ENCODE data around the gene BCAP29. TPM values are rescaled to one million over a fixed set of nuclear protein-coding genes. Genes with fewer than 3 reads are reported as not detected.
"Not testable (repeated sequence)": the region's sequence is repeated elsewhere in the genome, so short reads cannot be mapped to it uniquely, and the experiment has no call there.

The BCAP29 gene
- polyA plus RNA-seq, 4 donors, result 45.9 to 87.7 (median 63.3) TPM

DNA sequence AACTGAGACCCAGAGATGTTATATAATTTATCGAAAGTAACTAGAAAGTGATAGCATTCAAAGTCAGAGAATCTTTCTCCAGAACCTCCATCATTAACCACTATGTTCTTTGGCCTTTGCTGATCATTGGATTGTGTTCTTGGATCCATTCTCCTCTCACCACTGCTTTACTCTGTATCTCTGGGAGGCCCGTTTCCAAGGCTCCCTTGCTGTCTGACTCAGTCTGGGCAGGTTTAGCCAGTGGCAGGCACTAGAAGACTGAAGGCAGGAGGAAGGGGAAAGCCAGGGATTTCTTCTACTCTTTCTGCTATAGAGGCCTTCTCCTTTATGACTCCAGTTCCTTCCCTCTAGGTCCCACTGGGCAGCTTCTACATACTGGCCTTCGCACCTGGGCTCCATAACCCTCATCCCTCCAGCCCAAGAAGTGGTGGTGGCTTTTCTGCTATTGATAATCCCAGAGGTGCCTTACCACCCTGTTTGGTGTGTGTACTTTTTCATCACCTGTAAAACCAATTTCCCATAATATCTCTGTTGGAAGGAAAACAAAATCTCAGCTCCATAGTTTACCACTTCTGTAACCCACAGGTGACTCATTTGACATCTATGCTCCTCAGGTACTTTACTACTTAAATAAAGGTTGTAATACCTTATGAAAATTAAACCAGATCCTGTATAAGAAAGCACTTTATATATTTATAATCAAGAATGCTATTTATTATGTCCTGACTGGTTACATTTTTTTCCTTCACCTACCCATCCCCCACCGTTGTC is 36.0 kb downstream of the BCAP29 start:
- DNase-seq (ENCODE audit: low read depth in 4 of 4, low spot score in 3 of 4), result no peak

DNA sequence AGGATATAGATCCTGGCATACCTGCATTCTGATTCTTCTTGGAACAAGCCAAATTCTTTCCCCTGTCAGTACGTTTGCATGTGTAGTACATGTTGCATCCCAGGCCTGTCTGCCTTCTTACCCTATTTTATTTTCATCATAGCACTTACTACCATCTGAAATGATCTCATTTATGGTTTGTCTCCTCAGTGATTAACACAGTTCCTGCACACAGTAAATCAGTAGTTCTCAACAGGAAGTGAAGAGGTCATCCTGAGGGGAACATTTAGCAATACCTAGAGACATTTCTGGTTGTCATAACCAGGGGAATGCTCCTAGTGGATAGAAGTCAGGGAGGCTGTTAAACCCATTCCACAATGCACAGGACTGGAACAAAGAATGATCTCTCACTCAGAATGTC is 42.4 kb downstream of the BCAP29 start:
- DNase-seq (ENCODE audit: low read depth in 4 of 4, low spot score in 3 of 4), result no peak

DNA sequence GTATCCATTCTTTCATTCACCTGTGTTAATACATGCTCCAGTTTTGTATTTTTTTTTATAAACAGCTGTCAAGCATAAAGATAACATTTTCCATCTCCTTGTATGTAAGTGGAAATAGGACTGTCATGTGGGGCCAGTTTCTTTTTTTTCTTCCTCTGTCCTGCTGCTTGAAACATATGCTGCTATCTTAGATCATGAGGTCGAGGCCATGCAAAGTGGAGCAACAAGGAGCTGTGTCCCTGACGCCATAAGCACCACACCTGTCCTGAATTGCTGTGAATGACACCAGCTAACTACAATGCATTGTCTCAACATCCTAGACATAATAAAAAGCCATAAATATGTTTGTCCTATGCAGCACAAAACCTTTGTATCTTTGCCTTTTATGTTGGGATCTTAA is 42.8 kb downstream of the BCAP29 start:
- DNase-seq (ENCODE audit: low read depth in 4 of 4, low spot score in 3 of 4), result no peak

DNA sequence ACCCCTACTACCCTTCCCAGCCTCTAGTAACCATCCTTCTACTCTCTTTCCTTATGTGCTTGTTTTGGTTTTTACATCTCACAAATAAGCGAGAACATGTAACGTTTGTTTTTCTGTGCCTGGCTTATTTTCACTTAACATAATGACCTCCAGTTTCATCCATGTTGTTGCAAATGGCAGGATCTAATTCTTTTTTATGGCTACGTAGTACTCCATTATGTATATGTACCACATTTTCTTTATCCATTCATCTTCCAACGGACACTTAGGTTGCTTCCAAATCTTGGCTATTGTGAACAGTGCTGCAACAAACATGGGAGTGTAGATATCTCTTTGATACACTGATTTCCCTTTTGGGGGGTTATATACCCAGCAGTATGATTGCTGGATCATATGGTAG is 47.0 kb downstream of the BCAP29 start:
- no peak for DNase-seq (ENCODE audit: low read depth in 4 of 4, low spot score in 3 of 4)

DNA sequence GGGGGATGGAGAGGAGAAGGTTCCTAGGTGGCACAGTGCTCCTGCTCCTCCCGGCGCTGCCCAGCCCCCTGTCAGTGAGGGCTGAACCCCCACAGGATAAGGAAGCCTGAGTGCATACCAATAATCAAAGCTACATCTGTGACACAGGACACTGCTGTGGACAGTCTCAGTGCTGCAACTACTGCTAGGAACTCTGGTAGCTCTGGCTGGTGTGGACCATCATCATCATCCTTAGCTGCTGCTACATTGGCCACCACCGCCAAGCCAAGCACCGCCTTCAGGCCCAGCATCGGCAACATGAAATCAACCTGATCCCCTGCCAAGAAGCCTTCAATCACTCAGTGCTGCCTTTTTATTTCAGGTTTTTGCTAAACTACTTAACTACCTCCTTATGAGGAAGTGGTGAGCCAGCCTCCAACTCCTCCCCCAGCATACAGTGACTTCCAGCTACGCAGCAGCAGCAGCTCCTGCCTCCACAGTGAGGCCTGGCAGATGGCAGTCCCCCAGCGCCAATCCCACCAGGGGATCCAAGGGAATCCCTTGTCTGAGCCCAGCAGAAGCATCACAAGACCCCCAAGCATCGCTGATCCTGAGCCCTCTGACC is 48.5 kb downstream of the BCAP29 start:
- no peak for DNase-seq (ENCODE audit: low read depth in 4 of 4, low spot score in 3 of 4)

DNA sequence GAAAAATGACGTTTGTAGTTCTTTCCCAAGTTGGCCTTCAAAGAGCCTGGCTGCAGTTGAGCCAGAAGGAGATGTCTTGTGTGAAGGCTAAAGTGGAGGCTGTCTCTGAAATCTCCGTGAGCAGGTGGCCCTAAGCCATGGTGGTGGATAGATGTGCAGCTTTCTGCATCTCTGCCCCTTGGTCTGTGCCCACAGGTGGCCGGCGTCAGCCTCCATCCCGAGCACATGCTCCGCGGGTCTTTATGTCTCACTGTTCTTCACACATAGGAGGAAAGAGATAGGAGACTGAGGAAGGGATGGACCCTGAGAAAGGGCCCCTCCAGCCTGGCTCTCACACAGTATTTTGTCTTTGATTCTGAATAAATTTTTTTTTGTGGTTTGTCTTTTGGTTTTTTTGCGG is 50.3 kb downstream of the BCAP29 start:
- DNase-seq (ENCODE audit: low read depth in 4 of 4, low spot score in 3 of 4), result no peak

DNA sequence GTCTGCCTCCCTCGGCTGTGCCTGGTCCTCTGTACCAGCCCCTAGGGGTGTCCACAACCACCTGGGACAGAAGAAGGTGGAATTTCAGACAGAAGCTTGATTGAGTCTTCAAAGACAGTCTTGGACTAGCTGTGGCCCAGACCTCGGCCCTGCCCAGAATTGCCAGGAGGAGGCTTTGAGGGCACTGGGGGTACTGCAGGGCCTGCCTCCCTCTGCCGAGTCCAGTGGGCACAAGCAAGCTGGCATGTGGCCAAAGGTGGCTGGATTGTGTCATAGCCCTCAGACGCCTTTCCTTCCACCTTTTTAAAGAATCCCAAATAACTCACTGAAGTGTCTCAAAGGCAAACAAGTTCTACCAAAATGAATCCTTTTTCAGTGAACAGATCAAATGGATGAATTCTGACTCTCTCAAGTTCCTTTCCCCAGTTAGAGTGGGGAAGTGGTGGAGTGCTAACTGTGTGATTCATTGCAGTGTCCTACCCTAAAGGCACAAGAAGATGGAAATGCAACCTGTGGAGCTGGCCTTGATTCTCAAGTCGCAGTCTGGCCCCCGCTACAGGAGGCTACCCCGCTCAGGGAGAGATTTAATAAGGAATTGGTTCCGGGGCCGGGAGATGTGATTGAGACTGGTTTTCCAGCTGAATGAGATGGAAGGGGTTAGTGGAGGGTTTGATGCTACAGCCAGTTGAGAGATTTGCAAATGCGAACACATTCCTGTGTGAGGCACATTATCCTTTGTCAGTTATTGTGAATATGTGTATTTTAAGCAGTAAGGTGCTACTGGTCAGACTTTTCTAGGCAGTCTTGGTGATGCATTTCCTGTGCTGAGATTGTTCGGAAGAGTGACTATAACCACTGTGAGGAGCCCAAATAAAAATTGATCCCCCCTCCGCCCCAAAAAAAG is 51.8 kb downstream of the BCAP29 start:
- DNase-seq (ENCODE audit: low read depth in 4 of 4, low spot score in 3 of 4), result no peak

DNA sequence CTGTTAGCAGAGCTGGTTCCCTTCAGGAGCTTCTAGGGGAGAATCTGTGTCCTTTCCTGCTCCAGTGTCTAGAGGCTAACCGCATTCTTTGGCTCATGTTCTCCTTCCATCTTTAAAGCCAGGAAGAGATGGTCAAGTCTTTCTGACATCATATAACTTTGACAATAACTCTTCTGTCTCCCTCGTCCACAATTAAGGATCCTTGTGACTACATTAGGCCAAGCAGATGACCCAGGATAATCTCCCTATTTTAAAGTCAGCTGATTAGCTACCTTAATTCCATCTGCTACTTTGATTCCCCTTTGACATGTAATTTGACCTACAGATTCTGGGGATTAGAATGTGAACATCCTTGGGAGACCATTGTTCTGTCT is 52.4 kb downstream of the BCAP29 start:
- DNase-seq (ENCODE audit: low read depth in 4 of 4, low spot score in 3 of 4), result no peak

DNA sequence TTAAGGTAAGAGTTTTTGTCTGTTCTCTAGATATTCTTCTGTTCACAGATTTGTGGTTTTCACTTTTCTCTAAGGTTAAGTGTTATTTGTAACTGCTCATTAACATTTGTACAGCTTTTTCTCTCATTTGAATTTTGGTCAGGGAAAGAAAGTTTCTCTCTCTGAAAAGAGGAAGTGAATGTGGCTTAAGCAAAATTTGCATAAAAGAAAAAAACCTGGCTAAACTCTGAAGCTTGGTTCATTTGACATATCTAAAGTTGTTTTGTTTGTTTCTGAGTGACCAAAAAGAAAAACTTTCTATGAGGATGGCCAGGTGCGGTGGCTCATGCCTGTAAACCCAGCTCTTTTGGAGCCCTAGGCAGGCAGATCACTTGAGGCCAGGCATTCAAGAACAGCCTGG is 58.5 kb downstream of the BCAP29 start:
- DNase-seq (ENCODE audit: low read depth in 4 of 4, low spot score in 3 of 4), result no peak

DNA sequence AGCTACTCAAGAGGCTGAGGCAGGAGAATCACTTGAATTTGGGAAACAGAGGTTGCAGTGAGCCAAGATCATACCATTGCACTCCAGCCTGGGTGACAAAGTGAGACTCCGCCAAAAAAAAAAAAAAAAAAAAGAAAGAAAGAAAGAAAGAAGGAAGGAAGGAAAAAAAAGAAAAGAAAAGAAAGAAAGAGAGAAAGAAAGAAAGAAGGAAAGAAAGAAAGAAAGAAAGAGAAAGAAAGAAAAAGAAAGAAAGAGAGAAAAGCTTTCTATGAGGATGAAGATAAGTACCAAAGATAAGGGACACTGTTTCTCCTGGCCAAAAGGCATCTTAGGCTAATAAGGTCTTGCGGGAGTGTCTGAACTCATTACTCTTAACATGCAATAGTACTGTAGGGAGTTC is 59.0 kb downstream of the BCAP29 start:
- not testable (repeated sequence) for DNase-seq (ENCODE audit: low read depth in 4 of 4, low spot score in 3 of 4)

DNA sequence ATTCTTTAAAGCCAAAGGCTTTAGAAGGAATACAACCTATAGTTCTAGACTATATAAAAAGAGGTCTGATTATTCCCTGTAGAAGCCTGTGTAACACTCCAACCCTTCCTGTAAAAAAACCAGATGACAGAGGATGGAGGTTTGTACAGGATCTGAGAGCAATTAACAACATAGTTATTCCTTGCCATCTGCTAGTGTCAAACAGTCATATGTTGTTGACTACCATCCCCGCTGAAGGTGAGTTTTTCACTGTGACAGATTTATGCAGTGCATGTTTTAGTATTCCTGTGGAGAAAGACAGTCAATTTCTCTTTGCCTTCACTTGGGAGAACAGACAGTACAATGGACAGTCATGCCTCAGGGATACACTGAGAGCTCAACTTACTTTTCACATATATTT is 61.6 kb downstream of the BCAP29 start:
- no peak for DNase-seq (ENCODE audit: low read depth in 4 of 4, low spot score in 3 of 4)

DNA sequence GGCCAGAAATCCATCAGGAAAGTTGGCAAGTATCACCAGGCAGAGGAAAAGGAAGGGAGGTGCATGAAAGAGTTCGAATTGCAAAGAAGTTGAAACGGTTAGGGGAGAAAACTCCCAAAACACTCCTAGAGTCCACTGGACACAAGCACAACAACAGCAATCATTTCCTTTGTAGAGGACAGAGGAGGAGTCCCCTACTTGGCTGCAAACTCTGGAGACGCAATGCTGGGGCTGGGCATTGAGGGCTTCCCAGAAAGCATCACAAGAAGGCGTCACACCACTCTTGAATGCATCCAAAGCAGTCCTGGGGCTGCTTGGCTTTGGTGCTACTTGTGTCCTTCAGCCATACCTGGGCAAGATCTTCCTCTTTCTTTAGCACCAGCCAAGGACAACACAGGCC is 62.5 kb downstream of the BCAP29 start:
- DNase-seq (ENCODE audit: low read depth in 4 of 4, low spot score in 3 of 4), result no peak

DNA sequence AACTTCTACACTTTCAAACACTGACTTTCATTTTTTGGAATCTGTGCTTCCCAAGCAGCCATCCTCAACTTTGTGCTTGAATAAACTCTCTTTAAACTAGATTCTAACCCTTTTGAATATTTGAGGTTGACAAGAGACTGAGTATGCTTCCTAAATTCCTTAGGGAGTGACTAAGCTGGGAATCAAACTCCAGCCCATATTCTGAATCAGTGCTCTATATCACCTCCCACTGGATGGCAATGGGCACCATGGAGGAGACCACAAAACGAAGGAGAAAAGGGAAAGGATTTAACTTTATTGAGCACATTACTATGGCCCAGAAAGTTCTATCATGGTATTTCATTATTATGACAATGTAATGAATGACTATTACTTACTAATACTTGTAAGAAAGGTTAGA is 63.4 kb downstream of the BCAP29 start:
- DNase-seq (ENCODE audit: low read depth in 4 of 4, low spot score in 3 of 4), result no peak

DNA sequence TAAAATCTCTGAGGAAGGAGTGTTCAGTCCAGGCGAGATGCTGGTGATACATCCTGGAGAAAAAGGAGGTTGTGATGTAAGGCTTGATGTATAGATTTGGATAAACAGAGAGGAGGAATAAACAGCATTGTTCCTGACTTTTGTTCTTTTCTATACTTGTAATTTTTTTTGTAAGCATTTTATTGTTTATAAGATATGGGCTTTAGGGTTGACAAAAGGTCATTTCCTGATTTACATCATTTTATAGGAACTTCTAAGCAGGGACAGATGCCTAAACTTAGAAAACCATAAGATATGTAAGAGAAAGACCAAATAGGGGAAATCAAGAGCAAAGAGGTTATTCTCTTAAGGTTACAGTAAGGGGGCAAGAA is 63.9 kb downstream of the BCAP29 start:
- no peak for DNase-seq (ENCODE audit: low read depth in 4 of 4, low spot score in 3 of 4)

DNA sequence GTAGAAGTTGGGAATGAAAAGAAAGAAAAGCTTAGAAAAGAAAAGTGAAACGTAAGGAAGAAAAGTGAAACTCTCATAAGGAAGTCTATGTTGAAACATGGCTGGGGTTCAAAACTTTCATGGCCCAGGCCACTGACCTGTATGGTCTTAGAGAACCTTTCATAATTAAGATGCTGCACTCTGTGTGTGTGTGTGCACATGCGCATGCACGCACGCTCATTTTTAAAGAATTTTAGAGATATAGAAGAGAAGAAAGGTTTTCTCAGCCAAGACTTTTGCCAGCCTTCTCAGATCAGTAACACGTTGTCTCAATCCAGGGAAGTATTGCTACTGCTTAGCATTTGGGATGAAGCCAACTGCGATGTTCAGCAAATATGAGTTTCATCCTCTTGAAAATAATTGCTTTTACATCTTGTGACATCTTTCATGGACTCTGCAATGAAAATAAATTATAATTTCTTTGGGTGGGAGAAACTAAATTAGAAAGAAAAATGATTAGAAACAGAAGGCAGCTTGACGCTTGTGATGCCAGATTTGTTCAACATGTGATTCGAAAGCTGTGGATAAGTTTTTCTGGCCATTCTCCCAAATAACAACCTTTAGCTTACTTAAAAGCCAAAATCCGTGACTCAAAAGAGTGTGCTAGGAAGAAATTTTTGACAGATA is 64.4 kb downstream of the BCAP29 start:
- DNase-seq (ENCODE audit: low read depth in 4 of 4, low spot score in 3 of 4), result no peak

DNA sequence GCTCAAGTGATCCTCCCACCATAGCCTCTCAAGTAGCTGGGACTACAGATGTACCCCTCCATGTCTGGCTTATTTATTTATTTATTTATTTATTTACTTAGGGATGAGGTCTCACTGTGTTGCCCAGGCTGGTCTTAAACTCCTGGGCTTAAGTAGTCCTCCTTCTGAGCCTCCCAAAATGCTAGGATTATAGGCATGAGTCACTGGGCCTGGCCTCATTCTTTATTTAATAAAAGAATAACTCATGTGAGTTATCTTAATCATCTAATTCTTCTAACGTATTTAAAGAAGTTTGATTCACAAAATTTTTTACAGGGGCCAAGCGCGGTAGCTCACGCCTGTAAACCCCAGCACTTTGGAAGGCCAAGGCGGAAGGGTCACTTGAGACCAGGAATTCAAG is 72.6 kb downstream of the BCAP29 start:
- DNase-seq (ENCODE audit: low read depth in 4 of 4, low spot score in 3 of 4), result no peak

DNA sequence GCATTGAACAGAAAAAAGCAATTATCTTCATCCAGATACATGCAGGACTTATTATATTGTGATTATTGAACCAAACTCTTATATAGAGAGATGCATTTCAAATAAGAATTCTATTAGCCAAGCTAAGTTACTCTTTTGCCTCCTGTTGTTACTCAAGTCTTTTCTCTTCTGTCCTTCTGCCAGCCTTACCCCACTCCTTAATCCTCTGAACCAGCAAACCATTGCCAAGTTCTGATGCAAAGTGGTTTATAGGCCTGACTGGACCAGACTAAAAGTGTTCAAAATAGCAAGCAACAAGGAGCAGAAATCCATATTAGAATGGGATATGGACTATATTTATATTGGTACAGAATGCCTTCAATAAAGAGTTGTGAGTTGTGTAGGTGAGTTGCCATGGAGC is 78.4 kb downstream of the BCAP29 start:
- DNase-seq (ENCODE audit: low read depth in 4 of 4, low spot score in 3 of 4), result no peak

DNA sequence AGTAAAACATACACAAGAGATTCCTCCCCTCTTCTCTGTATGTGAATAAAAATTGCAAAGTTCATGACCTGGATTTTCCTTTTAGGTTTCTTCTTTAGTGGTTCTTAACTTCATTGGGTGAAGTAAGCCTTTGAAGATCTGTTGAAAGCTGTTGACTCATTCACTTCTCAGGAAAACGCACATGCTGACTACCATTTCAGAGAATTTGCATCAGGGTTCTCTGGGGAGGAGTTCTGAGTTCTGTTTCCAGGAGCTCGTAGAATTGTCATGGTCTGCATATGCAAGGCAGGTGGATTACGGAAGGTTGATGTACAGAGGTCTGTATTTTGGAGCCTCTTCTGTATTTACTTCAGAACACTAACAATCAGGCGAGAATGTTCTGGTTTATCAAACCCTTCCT is 79.6 kb downstream of the BCAP29 start:
- no peak for DNase-seq (ENCODE audit: low read depth in 4 of 4, low spot score in 3 of 4)

DNA sequence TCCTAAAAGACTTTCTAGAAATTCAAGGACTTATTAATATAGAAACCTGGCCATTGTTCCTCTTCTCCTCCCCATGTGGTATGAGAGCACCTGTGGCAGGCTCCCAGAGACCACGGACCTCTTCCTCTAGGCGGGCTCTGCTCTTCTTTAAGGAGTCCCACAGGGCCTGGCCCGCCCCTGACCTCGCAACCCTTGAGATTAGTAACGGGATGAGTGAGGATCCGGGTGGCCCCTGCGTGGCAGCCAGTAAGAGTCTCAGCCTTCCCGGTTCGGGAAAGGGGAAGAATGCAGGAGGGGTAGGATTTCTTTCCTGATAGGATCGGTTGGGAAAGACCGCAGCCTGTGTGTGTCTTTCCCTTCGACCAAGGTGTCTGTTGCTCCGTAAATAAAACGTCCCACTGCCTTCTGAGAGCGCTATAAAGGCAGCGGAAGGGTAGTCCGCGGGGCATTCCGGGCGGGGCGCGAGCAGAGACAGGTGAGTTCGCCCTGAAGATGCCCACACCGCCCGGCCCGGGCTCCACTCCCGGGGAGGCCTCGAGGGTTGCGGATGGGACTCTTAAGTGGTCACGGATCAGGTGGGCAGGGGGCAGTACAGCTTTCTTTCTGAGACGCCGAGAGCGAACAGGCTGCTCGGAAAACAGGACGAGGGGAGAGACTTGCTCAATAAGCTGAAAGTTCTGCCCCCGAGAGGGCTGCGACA is 80.5 kb downstream of the BCAP29 start, which contains the start of gene SLC26A4:
Gene SLC26A4, plus strand, starts transcription at position 448 of the 700 bp plus-strand sequence. CDS start 814 bp downstream, outside the sequence.
- no peak for DNase-seq (ENCODE audit: low read depth in 4 of 4, low spot score in 3 of 4)

DNA sequence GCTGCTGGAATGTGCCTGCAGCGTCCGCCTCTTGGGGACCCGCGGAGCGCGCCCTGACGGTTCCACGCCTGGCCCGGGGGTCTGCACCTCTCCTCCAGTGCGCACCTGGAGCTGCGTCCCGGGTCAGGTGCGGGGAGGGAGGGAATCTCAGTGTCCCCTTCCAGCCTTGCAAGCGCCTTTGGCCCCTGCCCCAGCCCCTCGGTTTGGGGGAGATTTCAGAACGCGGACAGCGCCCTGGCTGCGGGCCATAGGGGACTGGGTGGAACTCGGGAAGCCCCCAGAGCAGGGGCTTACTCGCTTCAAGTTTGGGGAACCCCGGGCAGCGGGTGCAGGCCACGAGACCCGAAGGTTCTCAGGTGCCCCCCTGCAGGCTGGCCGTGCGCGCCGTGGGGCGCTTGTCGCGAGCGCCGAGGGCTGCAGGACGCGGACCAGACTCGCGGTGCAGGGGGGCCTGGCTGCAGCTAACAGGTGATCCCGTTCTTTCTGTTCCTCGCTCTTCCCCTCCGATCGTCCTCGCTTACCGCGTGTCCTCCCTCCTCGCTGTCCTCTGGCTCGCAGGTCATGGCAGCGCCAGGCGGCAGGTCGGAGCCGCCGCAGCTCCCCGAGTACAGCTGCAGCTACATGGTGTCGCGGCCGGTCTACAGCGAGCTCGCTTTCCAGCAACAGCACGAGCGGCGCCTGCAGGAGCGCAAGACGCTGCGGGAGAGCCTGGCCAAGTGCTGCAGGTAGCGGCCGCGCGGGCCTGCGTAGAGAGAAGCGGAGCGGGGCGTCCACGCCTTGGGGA is 81.2 kb downstream of the BCAP29 start:
- DNase-seq (ENCODE audit: low read depth in 4 of 4, low spot score in 3 of 4), result peak in 1 of 4 donors; percentile 3
